ENCODE measurements around the gene IVNS1ABP. TPM values are rescaled to one million over a fixed set of nuclear protein-coding genes. Genes with fewer than 3 reads are reported as not detected.
"Not testable (repeated sequence)": the region's sequence is repeated elsewhere in the genome, so short reads cannot be mapped to it uniquely, and the experiment has no call there.

Gene IVNS1ABP
- total RNA-seq (100 to 1,000 TPM; 102 to 218 TPM), polyA plus RNA-seq (100 to 1,000 TPM in 1 of 2 donors, 10 to 100 TPM in 1; 39.3 to 127 TPM)
- long read RNA-seq, donor 1, full-length matches to known transcripts = 18 of 81 reads
- long read RNA-seq, donor 1, partial matches to known transcripts = 63 of 81 reads
- long read RNA-seq, donor 1, other reads (novel, unspliced or antisense) = 0 of 81 reads
- long read RNA-seq, donor 2, full-length matches to known transcripts = 6 of 34 reads
- long read RNA-seq, donor 2, partial matches to known transcripts = 28 of 34 reads
- long read RNA-seq, donor 2, other reads (novel, unspliced or antisense) = 0 of 34 reads
- long read RNA-seq, donor 3, full-length matches to known transcripts = 14 of 51 reads
- long read RNA-seq, donor 3, partial matches to known transcripts = 37 of 51 reads
- long read RNA-seq, donor 3, other reads (novel, unspliced or antisense) = 0 of 51 reads
- long read RNA-seq, donor 4, partial matches to known transcripts = 29 of 32 reads
- long read RNA-seq, donor 4, other reads (novel, unspliced or antisense) = 0 of 32 reads
- long read RNA-seq, donor 5, full-length matches to known transcripts = 22 of 80 reads
- long read RNA-seq, donor 5, partial matches to known transcripts = 58 of 80 reads
- long read RNA-seq, donor 5, other reads (novel, unspliced or antisense) = 0 of 80 reads

DNA sequence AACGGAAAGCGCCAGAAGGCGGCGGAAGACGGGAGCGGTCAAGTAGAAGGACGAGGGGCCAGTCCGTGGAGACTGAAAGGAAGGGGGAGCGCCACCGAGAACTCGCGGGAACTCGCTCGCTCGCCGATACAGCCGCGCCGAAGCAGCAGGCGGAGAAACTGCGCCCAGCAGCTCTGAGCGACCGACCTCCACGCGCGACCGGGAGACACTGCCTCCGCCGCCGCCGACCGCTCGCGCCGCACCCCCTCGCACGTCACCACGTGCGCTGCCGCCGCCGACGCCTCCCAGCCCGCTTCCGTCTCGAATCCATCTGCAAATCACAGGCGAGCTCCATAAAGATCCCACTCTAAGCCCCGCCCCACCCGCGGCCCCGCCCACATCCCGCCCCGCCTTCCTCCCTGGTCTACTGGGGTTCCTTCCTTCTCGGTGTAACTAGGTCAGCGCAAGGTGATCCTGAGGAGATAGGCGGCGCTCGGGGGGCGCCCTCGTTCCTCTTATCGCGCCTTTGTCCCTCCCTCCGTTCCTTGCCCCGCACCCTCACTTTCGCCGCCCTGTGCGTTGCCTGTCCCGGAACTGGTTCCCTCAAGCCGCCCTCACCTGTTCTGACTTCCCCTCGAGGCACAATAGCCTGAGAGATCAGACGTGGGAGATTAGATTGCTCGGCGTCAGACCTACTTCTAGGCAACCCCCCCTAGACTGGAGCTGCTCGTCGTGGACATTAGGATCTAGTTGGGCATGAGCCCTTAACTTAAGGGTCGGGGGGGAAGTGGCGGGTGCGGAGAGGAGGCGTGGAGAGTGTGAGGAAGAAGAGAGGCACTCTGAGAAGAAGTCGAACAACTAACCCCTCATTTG, at the start of gene IVNS1ABP:
Gene IVNS1ABP, minus strand, starts transcription at position 210 of the 852 bp plus-strand sequence. CDS start 7,750 bp downstream, outside the sequence.
- H3K36me3 ChIP-seq (ENCODE audit: control insufficient read depth in 4 of 4, insufficient read depth in 4 of 4, low read length in 4 of 4) = peaks cover 0 to 7% (median 0%) of the 10 kb centered on the region in 4 donors
- 1% methylated on average over 80 of the region's 80 CpGs for WGBS, 2 donors

DNA sequence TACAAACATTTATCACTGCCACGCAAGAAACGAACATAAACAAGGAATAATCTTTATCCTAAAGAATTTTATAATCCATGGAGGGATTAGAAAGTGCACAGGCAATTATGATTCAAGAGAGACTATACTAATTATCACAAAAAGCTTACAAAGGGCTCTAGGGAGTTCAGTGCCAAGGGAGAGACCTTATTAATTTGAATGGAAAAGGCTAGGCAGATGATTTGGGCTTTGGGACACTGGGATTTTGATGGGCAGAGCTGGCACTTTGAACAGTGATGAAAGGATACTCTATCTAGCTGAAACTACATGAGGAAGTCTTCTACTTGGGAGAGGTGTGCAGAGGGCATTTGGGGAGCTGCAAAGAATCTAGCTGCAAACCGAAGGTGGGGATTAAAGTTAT, 48.9 kb upstream of the IVNS1ABP start:
- Histone ChIP-seq H3K27ac (ENCODE audit: low read depth in 1 of 2, low read length in 1 of 2) (no peak overlapping the region), H3K36me3 (ENCODE audit: control insufficient read depth in 4 of 4, insufficient read depth in 4 of 4, low read length in 4 of 4) (no peaks in the 10 kb centered on the region), H3K4me3 (no peak overlapping the region), H3K27me3 (ENCODE audit: control insufficient read depth in 3 of 3, insufficient read depth in 3 of 3, low read length in 2 of 3) (no peaks in the 10 kb centered on the region), H3K9ac (ENCODE audit: insufficient read depth in 1 of 2, low read length in 2 of 2) (no peak overlapping the region), H3K4me1 (ENCODE audit: control insufficient read depth in 5 of 5, insufficient read depth in 5 of 5, low read length in 5 of 5) (no peaks in the 10 kb centered on the region), H3K9me3 (ENCODE audit: control insufficient read depth in 4 of 4, insufficient read depth in 3 of 4, low read length in 3 of 4) (no peaks in the 10 kb centered on the region)
- 84 to 88% methylated on average over 3 of the region's 3 CpGs for WGBS, 2 donors
- ATAC-seq (ENCODE audit: insufficient read depth, low FRiP score) (no peak), DNase-seq (no peak)
- TF ChIP-seq, protein P1, sequence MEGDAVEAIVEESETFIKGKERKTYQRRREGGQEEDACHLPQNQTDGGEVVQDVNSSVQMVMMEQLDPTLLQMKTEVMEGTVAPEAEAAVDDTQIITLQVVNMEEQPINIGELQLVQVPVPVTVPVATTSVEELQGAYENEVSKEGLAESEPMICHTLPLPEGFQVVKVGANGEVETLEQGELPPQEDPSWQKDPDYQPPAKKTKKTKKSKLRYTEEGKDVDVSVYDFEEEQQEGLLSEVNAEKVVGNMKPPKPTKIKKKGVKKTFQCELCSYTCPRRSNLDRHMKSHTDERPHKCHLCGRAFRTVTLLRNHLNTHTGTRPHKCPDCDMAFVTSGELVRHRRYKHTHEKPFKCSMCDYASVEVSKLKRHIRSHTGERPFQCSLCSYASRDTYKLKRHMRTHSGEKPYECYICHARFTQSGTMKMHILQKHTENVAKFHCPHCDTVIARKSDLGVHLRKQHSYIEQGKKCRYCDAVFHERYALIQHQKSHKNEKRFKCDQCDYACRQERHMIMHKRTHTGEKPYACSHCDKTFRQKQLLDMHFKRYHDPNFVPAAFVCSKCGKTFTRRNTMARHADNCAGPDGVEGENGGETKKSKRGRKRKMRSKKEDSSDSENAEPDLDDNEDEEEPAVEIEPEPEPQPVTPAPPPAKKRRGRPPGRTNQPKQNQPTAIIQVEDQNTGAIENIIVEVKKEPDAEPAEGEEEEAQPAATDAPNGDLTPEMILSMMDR (IDR thresholded peaks at IDR 0.05; ENCODE audit: control extremely low read depth, extremely low read depth) = no peak

More for the DNA sequence above, at the start of gene IVNS1ABP:
- H3K27ac ChIP-seq (ENCODE audit: low read depth in 1 of 2, low read length in 1 of 2) = peak within 1 kb of the TSS; percentile 96 to 97
- TF ChIP-seq, protein P1 (IDR thresholded peaks at IDR 0.05; ENCODE audit: control extremely low read depth, extremely low read depth) = peak; percentile 2
- H3K4me1 ChIP-seq (ENCODE audit: control insufficient read depth in 5 of 5, insufficient read depth in 5 of 5, low read length in 5 of 5) = peaks cover 0 to 40% (median 11%) of the 10 kb centered on the region in 5 donors
- peak; percentile 86 for ATAC-seq (ENCODE audit: insufficient read depth, low FRiP score)
- no peaks in the 10 kb centered on the region for H3K9me3 ChIP-seq (ENCODE audit: control insufficient read depth in 4 of 4, insufficient read depth in 3 of 4, low read length in 3 of 4)
- no peaks in the 10 kb centered on the region for H3K27me3 ChIP-seq (ENCODE audit: control insufficient read depth in 3 of 3, insufficient read depth in 3 of 3, low read length in 2 of 3)
- peak within 1 kb of the TSS; percentile 91 to 96 for H3K9ac ChIP-seq (ENCODE audit: insufficient read depth in 1 of 2, low read length in 2 of 2)
- peak; percentile 94 to 98 (median 96) for DNase-seq
- H3K4me3 ChIP-seq = peak within 1 kb of the TSS; percentile 96

DNA sequence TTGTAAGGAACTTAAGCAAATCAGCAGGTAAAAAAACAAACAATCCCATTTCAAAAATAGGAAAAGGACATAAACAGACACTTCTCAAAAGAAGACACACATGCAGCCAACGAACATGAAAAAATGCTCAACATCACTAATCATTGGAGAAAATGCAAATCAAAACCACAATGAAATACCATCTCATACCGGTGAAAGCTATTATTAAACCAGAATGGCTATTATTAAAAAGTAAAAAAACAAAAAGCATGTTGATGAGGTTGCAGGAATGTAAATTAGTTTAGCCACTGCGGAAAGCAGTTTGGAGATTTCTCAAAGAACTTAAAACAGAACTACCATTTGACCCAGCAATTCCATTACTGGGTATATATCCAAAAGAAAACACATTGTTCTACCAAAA, 47.5 kb upstream of the IVNS1ABP start:
- not testable (repeated sequence) for DNase-seq; H3K9me3 ChIP-seq (ENCODE audit: control insufficient read depth in 4 of 4, insufficient read depth in 3 of 4, low read length in 3 of 4); H3K4me3 ChIP-seq; H3K27me3 ChIP-seq (ENCODE audit: control insufficient read depth in 3 of 3, insufficient read depth in 3 of 3, low read length in 2 of 3); ATAC-seq (ENCODE audit: insufficient read depth, low FRiP score); H3K9ac ChIP-seq (ENCODE audit: insufficient read depth in 1 of 2, low read length in 2 of 2); H3K36me3 ChIP-seq (ENCODE audit: control insufficient read depth in 4 of 4, insufficient read depth in 4 of 4, low read length in 4 of 4); H3K4me1 ChIP-seq (ENCODE audit: control insufficient read depth in 5 of 5, insufficient read depth in 5 of 5, low read length in 5 of 5); H3K27ac ChIP-seq (ENCODE audit: low read depth in 1 of 2, low read length in 1 of 2)
- 81 to 90% methylated on average over 3 of the region's 3 CpGs for WGBS, 2 donors

Measured in lung (tissue), 16 donors.